H4 (cell line): ENCODE measurements around the gene RGS7. TPM values are rescaled to one million over a fixed set of nuclear protein-coding genes. Genes with fewer than 3 reads are reported as not detected.
A peak's percentile ranks its signal among the peaks of the same experiment; 100 is the strongest.

Experiments
- DNase-seq: peaks from one replicate; pipeline ENCODE4 v3.0.0-alpha.2; 2015; ENCODE audit warnings: low spot score
- total RNA-seq: library from RNA; depleted of rRNA; stranded (reverse); fragments of >200 nt; shearing (Covaris generic); gene quantifications from 2 replicates; pipeline ENCODE4 v1.2.3, GENCODE V29; 2014

The RGS7 gene
- total RNA-seq, 1 experiment from 2014 or later = 0.23 TPM

DNA sequence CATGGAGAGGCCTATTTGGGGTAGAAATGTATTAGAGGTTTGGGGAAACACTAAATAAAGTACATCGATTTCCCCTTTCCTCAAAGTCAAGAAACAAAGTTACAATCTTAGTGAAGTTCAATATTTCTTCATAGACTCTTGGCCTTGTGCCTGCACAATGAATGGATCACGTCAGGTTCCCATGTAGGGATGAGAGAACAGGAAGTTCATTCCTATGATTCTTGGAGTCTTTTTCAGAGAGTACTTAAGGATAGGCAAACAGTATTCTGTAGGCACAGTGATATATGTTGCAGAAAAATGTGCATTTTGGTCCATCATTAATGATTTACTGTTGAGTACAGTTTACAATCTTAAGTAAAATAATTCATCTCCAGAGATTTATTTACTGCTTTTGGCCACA, 275.5 kb downstream of the RGS7 start:
- no peak for DNase-seq

DNA sequence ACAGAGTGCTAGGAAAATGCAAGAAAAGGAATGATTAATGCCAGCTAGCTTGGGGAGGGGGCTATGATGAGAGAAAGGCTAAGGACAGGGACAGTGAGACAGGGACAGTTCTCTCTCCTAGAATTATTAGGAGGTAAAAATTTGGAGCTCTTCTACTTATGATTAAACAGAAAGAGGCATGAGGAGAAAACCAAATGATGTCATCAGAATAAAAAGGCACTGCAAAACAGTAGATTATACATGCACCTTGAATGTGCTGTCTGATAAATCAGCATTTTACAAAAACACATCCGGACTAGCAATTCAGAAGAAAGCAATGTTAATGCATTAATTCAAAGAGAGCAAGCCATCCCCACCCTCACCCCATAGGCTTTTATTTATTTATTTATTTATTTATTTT, 277.5 kb downstream of the RGS7 start:
- DNase-seq = no peak

DNA sequence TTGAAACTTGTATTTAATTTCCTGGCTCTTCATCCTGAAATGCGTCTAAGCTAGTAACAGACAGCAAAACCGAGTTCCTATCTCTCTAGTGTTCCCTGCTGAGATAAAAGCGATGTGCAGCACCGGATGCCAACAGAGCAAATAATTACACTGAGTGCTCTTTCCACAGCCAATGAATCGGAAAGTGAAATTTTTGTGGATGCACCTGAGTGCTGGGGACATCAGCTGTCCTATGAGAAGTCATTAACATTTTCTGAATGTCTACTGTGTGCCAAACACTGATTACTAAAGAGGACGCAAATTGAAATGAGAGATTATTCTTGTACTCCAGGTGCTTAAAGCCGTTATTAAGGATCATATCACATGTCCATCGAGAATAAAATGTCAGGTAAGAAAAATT, 278.0 kb downstream of the RGS7 start:
- DNase-seq = no peak

DNA sequence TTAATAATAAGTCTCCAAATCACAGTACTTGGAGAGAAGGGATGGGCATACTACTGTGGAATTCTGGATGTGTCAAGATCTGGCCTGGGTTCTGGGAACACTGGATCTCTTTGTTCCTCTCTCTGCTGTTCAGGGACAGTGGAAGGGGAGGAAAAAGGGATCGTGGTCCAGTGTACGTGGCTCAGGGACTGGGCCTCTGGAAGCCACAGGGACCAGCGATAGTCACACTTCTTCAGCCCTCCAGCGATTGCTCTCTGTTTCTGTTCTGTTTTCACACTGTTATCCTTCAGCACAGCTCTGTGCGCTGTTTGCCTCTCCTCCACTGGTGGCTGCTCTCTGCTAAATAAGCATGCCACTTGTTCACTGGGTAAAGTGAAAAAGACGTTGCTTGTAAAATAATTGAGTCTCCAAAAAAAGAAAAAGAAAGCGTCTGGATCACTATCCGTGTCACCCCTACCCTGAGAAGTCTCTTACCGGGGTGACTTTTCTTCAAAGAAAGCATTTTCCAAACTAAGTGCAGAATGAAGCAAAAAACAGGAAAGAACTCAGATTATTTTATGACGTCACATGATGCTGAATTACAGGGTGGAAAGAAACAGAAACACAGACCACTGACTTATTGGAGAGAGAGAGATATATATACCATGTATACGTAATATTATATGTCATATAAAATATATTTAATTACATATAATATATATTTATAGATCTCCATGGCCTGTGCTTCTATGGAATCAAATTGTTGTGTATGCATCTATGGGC, 279.4 kb downstream of the RGS7 start:
- DNase-seq = no peak

DNA sequence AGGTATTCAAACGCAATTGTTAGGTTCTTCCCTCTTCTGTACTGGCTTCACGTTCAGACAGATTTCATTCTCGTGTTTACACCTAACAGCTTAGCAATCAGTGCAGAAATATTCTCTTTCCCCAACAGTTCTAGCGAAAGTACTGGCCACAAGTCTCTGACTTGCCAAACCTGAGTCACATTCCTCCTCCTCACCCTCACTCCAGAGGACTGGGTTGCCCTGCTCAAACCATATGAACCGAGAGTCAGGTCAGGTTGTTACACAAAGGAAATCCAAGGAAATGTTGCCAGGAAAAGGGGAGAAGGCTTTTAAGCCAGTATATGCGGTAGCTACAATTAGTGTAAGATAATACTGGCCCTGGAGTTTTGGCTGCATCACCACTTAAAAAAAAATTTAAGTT, 282.5 kb downstream of the RGS7 start:
- peak; percentile 21 for DNase-seq

DNA sequence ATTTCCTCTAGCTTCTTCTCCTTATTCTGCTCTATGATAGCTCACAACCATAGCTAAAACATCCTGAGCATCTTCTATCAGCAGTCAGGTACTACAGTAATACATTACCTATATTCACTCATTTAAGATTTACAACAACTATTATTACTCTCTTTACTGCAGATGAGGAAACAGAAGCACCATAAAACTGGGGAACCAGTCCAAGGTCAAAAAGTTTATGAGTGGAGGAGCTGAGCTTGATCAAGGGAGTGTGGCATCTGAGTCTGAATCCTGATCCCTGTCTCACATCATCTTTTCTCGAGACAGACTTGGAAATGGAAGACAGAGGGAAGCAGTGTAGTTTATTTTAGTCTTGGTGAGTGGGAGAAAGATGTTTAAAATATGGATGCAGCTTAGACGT, 288.6 kb downstream of the RGS7 start:
- no peak for DNase-seq

DNA sequence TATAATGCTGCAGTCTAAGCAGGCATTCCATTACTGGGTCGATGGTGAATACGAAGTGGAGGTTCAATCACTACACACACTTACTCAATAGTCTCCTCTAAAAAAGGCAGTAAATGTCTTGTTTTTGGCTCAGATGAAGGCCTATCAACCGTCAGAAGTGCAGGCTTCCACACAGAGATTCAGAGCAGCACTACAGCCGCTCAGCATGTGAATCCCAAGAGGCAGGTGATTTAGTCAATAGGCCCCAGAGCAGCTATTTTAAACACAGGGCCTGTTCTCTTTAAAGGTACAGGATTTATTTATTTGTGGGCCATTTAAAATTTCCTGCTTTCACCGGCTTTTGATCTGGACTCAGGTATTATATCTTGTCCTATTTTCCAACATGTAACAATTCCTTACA, 293.7 kb downstream of the RGS7 start:
- no peak for DNase-seq

DNA sequence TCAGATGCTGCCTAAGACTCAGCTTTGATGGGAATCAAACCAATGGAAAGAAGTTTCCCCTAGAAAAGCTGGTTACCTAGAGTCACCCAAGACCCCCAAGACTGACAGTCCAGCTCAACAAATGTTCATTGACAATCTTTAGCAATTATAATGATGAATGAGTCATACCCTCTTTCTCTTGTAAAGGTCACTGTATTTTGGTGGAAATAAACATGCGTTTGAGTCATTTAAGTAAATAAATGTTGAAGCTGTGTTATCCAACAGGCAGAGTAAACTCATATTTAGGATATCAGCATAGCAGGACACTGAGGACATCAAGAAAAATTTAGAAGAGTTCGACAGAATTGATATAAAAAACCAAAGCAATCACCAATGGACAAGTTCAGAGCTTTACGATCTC, 295.9 kb downstream of the RGS7 start:
- no peak for DNase-seq

DNA sequence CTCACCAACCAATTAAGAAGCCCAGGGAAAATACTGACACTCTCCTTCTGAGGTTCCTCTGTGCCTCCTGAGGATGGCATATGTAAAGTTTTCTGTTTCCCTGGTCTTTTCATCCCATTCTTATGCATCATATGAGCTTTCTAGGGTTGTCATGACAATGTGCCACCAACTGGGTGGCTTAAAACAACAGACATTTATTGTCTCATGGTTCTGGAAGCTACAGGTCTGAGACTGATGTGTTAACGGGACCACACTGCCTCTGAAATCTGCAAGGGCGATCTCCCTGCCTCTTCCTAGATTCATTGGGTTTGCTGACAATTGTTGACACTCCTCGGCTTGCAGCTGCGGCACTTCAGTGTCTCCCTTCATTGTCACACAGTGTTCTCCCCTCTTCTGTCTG, 308.4 kb downstream of the RGS7 start:
- DNase-seq = no peak

DNA sequence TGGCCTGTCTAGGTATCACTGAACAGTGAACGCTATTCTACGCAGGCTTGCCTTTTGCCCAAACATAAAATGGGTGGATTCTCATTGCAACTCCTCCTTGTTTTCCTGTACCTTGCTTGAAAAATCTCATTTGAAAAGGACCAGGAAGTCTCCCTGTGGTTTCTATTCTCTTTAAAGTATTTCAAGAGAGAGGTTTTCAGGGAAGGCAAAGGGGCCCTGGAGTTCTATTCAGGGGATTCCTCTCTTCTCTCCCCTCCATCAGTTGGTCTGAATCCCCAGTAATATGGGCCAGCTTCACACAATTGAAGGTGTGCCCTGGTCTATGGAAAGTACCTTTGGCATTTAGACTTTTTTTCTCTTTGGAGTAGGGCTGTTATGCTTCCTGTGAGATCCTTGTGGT, 311.3 kb downstream of the RGS7 start:
- DNase-seq = no peak

DNA sequence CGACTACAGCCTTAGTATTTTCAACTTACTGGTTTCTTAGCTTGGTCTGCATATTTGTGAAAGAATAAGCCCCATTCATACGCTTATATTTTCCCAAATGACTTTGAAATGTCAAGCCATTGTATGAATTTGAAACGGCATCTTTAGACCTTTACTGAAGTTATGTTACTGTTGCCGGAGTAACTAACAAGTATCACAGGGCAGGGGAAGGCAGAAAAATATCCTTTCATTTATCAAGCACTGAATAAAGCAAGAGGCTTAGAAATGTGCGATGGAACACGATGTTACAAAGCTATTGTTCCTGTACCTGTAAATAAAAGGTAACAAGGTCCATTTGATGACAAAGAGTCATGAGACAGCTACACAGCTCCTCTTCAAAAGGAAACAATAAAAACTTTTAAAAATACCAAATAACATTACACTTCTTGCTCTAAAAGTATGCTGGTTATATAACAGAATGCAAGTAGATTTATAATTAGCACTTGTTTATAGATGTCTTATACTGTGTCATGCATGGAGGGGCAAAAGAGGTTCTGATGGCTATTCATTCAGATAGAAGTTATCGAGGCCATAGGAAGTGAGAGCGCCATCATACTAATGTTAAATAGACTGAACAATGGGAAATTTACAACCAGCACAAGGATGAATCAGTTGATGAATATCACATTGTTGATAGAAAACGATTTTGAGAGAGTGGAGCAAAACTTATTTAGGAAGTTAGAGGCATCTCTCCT, 322.6 kb downstream of the RGS7 start:
- DNase-seq = no peak

DNA sequence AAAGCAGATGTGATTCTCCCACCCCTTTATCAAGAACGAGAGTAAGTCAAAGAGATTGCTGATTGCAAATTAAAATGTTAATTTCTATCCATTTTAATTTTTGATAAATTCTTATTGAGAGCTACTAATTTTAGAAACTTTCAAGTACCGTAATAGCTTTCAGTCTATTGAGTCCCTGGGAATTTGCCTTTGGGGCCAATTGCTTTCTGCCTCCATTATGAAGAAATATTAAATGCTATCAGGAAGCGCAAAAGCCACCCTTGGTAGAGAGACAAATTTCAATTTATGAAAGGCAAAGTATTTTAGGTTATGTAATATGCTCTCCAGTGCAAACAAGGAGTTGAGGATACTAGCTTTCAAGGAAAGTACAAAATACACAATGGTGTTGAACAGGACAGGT, 332.2 kb downstream of the RGS7 start:
- DNase-seq = no peak

DNA sequence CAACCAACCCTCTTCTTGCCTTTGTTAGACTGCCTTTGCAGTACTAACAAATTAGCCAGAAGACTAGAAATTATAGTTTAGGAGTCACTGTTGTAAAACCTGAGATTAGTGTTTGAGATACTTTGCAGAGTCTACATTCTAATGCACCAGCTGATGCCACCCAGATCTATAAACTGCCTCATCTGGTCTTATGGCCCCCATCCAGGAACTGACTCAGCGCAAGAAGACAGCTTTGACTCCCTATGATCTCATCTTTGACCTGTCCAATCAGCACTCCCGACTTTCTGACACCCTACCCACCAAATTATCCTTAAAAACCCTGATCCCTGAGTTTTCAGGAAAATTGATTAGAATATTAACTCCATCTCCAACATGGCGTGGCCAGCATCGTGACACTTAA, 334.6 kb downstream of the RGS7 start:
- DNase-seq = no peak

DNA sequence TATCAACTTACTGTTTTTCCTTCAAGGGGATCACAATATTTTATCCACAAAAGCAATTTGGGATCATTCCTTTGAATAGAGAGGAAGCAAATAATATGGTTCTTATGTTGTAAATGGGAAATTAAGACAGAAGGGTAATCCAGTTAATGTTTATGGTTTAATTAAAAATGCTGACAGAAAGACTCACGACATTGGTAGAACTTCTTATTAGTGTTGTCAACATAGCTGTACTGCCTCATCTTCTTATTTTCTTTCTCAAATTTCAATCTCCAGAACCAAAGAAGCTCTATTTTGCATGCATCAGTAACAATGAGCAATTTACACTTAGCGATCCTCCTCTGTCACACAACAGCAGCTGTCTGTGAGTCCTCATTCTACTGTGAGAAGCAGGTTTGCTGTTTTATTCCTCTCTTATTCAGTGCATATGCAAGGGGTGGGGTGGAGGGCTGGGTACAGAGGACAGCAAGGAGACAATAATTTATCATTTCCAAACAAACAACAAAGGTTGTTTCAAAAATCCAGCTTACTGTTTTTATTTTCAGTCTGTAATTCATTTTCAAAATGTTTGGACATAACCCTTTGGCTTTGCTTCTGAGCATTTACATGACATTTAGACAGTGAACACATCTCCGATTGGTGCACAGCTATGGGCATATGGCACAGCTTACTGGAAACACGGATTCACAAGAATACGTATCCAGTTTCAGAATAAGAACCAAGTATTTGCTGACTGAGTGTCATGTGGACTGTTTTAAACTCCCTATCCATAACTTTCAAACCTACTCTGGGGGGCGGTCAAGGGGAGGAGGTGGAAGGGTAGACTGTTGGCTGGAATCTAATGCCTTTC, 335.9 kb downstream of the RGS7 start:
- no peak for DNase-seq

DNA sequence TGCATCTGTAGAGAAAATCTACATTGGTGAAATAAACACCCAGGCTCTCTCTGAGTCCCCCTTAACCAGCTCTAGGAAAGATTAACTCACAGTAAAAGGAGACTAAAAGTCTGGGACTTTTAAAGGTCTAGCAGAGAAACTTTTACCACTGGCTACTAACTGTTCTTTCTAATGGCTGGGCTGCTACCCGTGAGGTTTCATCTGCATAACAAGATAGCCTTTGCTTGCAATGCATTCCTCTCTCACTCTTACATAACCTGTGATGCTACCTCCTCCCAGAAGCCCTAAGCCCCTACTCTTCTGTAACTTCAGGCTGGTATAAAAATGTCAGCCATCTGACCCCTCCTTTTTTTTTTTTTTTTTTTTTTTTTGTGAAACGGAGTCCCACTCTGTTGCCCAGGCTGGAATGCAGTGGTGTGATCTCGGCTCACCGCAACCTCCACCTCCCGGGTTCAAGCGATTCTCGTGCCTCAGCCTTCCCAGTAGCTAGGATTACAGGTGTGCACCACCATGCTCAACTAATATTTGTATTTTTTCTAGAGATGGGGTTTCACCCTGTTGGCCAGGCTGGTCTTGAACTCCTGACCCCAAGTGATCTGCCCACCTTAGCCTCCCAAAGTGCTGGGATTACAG, 344.2 kb downstream of the RGS7 start:
- DNase-seq = no peak

DNA sequence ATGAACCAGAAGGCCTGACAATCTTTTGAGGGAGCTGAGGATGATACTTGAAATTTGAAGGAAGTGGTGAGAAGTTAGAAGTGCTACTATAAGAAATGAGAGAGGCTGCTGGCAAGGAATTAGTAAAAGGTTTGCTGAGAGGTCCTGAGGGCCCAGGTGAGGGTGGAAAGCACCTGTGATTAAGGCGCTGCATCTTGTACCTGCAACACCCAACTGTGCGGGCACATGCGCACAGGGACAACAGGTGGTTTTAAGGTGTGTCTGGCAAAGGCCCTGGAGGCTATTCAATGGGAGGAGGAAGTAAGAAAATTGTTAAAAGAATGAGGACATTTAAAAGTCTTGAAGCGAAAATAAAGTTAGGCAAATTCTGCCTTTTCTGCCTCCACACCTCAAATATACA, 349.3 kb downstream of the RGS7 start:
- no peak for DNase-seq

DNA sequence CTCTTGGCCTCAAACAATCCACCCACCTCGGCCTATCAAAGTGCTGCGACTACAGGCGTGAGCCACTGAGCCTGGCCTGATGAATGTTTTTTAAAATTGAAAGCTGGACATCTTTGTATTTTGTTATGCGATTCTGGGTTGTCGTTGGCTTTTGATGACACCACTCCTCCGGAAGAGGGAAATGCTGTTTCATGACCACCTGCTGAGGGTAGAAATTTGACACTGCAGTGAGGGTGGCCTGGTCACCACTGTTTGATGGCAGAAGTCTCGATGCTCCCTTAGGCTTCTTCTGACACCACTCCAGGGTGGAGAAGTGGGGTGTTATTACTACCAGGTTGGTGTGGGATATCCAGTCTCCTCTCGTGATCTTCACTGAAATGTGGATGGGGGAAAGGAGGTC, 357.2 kb downstream of the RGS7 start:
- no peak for DNase-seq

DNA sequence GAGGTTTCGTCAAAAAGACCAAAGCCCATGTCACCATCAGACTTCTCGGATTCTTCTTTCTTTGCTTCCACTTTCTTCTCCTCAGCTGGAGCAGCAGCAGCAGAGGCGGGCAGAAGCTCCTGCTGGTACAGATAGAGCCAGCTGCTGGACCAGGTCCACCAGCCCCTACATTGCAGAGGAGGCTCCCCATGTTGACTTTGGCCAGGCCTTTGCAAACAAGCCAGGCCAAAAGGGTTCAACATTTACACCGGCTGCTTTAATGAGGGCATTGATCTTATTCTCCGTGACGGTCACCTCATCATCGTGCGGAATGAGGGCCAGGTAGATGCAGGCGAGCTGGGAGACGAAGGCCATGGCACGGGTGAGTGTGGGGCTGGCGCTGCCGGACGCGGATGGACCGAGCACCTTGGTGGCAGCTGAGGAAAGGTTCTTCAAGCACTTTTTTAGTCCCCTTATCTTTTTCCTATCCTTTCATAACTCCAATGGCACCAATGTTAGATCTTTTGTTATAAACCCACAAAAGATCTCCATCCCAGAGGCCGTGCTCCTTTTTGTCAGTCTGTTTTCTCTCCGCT, 358.5 kb downstream of the RGS7 start:
- no peak for DNase-seq

DNA sequence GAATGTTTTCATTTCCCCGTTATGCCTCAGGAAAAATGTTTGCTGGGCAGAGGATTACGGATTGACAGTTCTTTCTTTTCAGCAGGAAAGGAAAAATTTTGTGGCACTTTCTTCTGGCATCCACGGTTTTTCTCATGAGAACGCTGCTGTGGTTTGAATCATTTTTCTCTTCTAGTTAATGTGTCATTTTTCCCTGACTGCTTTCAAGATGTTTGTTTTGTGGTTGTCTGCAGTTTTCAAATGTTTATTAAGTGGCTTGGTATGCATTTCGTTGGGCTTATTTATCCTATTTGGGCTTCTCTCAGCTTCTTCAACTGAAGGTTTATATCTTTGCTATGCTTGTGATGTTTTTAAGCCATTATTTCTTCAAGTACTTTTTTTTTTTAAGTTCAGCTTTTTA, 359.0 kb downstream of the RGS7 start:
- DNase-seq = peak; percentile 61

DNA sequence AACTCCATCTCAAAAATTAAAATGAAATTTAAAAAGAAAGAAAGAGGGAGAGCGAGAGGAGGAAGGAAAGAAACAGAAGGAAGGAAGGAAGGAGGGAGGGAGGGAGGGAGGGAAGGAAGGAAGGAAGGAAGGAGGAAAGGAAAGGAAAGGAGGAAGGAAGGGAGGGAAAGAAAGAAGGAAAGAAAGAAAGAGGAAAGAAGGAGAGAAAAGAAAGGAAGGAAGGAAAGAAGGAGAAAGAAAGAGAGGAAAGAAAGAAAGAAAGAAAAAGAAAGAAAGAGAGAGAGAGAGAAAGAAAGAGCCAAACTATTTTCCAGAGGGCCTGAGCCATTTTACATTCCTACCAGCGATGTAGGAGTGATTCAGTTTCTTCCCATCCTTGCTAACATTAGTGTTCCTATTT, 364.0 kb downstream of the RGS7 start:
- DNase-seq = no peak

DNA sequence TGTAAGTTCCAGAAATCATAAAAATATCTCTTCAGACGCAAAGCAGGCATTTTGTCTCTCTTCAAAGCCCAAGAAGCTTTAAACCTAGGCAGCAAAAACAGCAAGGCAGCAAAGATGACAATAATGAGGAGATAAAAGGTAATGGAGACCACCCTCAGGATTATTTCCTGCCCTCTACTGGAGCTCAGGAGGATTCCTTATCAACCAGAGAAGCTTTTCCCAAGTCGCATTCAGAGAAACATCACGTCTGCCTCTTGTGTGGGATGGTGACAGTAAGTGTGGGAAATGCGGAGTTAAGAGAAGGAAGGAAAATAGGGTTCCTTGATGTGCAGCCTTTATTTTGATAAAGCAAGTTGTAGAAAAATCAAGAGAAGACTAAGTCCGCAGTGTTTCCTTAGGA, 365.8 kb downstream of the RGS7 start:
- no peak for DNase-seq

DNA sequence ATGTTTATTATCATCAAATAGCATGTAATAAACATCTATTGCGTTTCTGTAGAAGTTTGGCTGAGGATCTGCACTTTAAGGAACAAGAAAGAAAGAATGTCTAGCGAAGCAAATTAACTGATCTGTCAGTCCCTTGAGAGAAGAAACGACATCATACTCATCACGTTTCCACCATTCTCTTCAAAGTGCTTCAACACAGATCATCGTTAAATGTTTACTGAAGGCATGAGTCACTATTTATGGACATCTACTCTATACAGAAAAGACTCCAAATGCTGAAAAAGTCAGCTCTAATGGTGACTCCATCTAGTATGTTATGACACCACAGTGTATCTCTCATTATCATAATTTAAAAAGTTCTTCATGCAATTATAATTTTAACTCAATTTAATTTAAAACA, 369.1 kb downstream of the RGS7 start:
- peak; percentile 11 for DNase-seq
